ENCODE measurements around the gene PLS3.
"Not testable (repeated sequence)": the region's sequence is repeated elsewhere in the genome, so short reads cannot be mapped to it uniquely, and the experiment has no call there.

PLS3 gene

DNA sequence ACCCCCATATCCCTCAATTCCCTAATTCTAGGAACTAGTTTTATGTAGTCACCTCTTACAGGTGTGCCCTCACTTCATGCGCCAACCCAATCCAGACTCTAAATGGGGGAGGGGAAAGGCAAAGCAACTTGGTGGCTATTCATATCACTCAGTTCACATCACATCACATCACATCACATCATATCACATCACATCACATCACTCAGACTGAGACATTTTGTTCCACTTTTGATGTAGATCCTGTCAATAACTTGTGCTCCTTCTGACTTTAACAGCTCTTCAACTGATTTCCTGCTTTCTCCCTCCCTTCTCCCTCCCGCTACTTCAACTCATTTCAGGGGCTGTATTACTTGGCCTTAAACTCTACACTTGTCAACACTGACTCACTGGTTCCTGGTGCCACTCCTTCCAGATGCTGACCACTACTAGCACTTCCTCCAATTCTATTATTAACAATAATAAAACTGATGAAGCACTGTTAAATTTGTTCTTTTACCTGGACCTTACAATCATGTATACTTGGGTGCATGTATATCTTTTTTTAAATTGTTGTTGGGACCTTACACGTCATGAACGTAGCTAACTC is 29.1 kb upstream of the PLS3 start:
- intact Hi-C loops (cut with DNase I; ENCODE audit: low total_unique reads) = no loop called here
- Histone ChIP-seq H3K4me1 (peaks cover 0 to 12% (median 0%) of the 10 kb centered on the region in 4 donors), H3K36me3 (no peaks in the 10 kb centered on the region), H3K27ac (peak overlapping the region; percentile 33 to 61), H3K27me3 (no peaks in the 10 kb centered on the region), H3K4me3 (no peak overlapping the region), H3K9me3 (no peaks in the 10 kb centered on the region)
- TF ChIP-seq CTCF (IDR thresholded peaks at IDR 0.05) = no peak
- no peak for DNase-seq

DNA sequence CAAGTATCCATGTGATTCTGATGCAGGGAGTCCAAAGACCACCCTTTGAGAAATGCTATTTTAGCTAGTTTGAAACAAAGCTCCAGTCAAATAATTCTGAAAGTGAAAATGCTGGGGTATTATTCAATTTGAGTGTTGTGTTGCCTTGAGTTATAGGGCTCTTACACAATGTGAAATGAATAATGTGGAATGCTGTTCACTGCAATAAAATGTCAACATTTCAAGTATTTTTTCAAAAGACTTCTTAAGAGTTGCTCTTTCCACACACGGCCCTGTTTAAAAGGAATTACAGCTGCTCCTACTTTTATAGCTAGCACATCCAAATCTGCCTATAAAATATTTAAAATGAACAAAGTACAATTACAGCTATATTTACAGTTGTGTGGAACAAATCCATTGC is 27.5 kb upstream of the PLS3 start:
- H3K9me3 ChIP-seq = no peaks in the 10 kb centered on the region
- peak overlapping the region; percentile 39 to 61 for H3K27ac ChIP-seq
- intact Hi-C loops (cut with DNase I; ENCODE audit: low total_unique reads) = no loop called here
- H3K4me1 ChIP-seq = peaks cover 0 to 12% (median 0%) of the 10 kb centered on the region in 4 donors
- no peaks in the 10 kb centered on the region for H3K27me3 ChIP-seq
- no peak for DNase-seq
- no peak for TF ChIP-seq CTCF (IDR thresholded peaks at IDR 0.05)
- H3K4me3 ChIP-seq = no peak overlapping the region
- H3K36me3 ChIP-seq = no peaks in the 10 kb centered on the region

- no peak overlapping the region for H3K4me3 ChIP-seq
- no peaks in the 10 kb centered on the region for H3K27me3 ChIP-seq
- H3K9me3 ChIP-seq = no peaks in the 10 kb centered on the region
- no peak overlapping the region for H3K27ac ChIP-seq
- H3K36me3 ChIP-seq = no peaks in the 10 kb centered on the region
- peaks cover 0 to 12% (median 0%) of the 10 kb centered on the region in 4 donors for H3K4me1 ChIP-seq
- TF ChIP-seq CTCF (IDR thresholded peaks at IDR 0.05) = no peak
- intact Hi-C loops (cut with DNase I; ENCODE audit: low total_unique reads) = no loop called here
- DNase-seq = no peak
Measured at GRCh38 chrX:115534383-115534782, 26.6 kb upstream of the PLS3 start.

GRCh38 chrX:115535421-115535820 is 25.6 kb upstream of the PLS3 start:
- Histone ChIP-seq H3K4me1 (peaks cover 0 to 12% (median 0%) of the 10 kb centered on the region in 4 donors), H3K4me3 (no peak overlapping the region), H3K9me3 (no peaks in the 10 kb centered on the region), H3K27me3 (no peaks in the 10 kb centered on the region), H3K36me3 (no peaks in the 10 kb centered on the region), H3K27ac (no peak overlapping the region)
- TF ChIP-seq CTCF (IDR thresholded peaks at IDR 0.05) = no peak
- intact Hi-C loops (cut with DNase I; ENCODE audit: low total_unique reads) = no loop called here
- DNase-seq = no peak

GRCh38 chrX:115535844-115536243 is 25.1 kb upstream of the PLS3 start:
- H3K27ac ChIP-seq = no peak overlapping the region
- TF ChIP-seq CTCF (IDR thresholded peaks at IDR 0.05) = no peak
- intact Hi-C loops (cut with DNase I; ENCODE audit: low total_unique reads) = no loop called here

DNA sequence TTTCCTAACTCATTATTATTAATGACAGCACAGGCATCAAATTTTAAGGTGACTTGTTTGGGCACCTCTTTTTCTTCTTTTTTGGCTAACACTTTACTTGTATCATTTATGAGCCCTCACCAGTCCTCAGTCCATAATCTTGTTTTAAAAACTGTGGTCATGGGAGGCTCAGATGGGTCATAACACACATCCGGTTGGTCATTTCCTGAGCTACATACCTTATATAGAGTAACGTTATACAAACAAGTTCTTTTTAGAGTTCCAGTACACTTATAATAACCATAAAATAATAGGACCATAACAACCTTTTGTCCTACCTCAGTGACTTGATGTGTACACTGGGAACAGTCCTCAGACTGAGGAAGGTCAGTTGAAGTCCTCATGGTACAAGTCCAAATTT is 21.1 kb upstream of the PLS3 start:
- no peak for DNase-seq
- no peaks in the 10 kb centered on the region for H3K36me3 ChIP-seq
- H3K4me1 ChIP-seq = no peaks in the 10 kb centered on the region
- TF ChIP-seq CTCF (IDR thresholded peaks at IDR 0.05) = no peak
- H3K27me3 ChIP-seq = no peaks in the 10 kb centered on the region
- no peaks in the 10 kb centered on the region for H3K9me3 ChIP-seq
- H3K4me3 ChIP-seq = no peak overlapping the region
- intact Hi-C loops (cut with DNase I; ENCODE audit: low total_unique reads) = no loop called here
- no peak overlapping the region for H3K27ac ChIP-seq

More at GRCh38 chrX:115535844-115536243, 25.1 kb upstream of the PLS3 start:
- no peak overlapping the region for H3K4me3 ChIP-seq
- H3K36me3 ChIP-seq = no peaks in the 10 kb centered on the region
- DNase-seq = no peak
- no peaks in the 10 kb centered on the region for H3K27me3 ChIP-seq
- peaks cover 0 to 12% (median 0%) of the 10 kb centered on the region in 4 donors for H3K4me1 ChIP-seq
- H3K9me3 ChIP-seq = no peaks in the 10 kb centered on the region

GRCh38 chrX:115541045-115541444 is 19.9 kb upstream of the PLS3 start:
- H3K9me3 ChIP-seq; H3K36me3 ChIP-seq; H3K27me3 ChIP-seq; H3K27ac ChIP-seq; H3K4me3 ChIP-seq; DNase-seq; H3K4me1 ChIP-seq; intact Hi-C loops (cut with DNase I; ENCODE audit: low total_unique reads): not testable (repeated sequence)
